NB4 (cell line): Measurements from ENCODE around the gene TRAPPC10.

Experiments used
- DNase-seq: peaks from one replicate; pipeline ENCODE4 v3.0.0; 2010; ENCODE audit warnings: low read depth
- H3K4me3 ChIP-seq: one replicate; pipeline ENCODE4 v1.5.1; 2011; ENCODE audit warnings: mild to moderate bottlenecking, low read depth, low read length, moderate library complexity
- CTCF ChIP-seq: IDR thresholded peaks from one replicate; pipeline ENCODE4 v1.5.1; 2012; ENCODE audit warnings: low read depth, low read length
- MYC ChIP-seq: IDR thresholded peaks from 2 replicates; pipeline ENCODE4 v1.6.1; 2011; ENCODE audit warnings: low read depth, low read length
- POLR2A ChIP-seq: IDR thresholded peaks from 2 replicates; pipeline ENCODE4 v1.6.1; 2011; ENCODE audit warnings: mild to moderate bottlenecking; ENCODE audit not compliant: insufficient read length; ENCODE audit errors: extremely low read depth
- TF ChIP-seq, protein P1 (sequence below): IDR thresholded peaks from 2 replicates; pipeline ENCODE4 v1.6.1; 2011; ENCODE audit warnings: low read depth, low read length

TRAPPC10 gene

GRCh38 chr21:44039828-44040227, 27.7 kb downstream of the TRAPPC10 start:
- TF ChIP-seq CTCF (no peak), POLR2A (no peak), MYC (no peak)
- TF ChIP-seq, protein P1, sequence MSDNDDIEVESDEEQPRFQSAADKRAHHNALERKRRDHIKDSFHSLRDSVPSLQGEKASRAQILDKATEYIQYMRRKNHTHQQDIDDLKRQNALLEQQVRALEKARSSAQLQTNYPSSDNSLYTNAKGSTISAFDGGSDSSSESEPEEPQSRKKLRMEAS, result no peak
- no peak overlapping the region for H3K4me3 ChIP-seq
- DNase-seq, result no peak

DNA sequence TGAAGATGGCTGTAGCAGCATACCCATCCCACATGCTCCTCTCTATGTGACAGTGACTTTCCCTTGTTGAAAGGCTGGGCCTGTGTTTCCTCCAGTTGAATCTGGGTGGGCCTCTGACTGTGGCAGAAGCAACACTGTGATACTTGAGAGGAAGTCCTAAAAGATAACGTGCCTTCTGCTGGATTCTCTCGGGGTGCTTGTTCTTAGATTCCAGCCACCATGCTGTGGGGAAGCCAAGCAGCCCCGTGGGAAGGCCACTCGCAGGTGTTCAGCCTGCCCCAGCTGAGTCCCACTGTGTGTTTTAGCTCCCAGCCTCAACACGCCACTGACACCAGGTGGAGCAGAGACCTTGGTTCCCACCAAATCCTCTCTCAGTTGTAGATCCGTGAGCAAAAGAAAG, 31.5 kb downstream of the TRAPPC10 start:
- TF ChIP-seq, protein P1, result no peak
- no peak for TF ChIP-seq POLR2A
- TF ChIP-seq MYC, result no peak
- no peak for TF ChIP-seq CTCF
- no peak overlapping the region for H3K4me3 ChIP-seq
- no peak for DNase-seq

GRCh38 chr21:44046734-44047133, 34.6 kb downstream of the TRAPPC10 start:
- TF ChIP-seq, protein P1, result no peak
- TF ChIP-seq POLR2A (no peak), MYC (no peak), CTCF (no peak)
- DNase-seq, result no peak
- H3K4me3 ChIP-seq, result no peak overlapping the region

DNA sequence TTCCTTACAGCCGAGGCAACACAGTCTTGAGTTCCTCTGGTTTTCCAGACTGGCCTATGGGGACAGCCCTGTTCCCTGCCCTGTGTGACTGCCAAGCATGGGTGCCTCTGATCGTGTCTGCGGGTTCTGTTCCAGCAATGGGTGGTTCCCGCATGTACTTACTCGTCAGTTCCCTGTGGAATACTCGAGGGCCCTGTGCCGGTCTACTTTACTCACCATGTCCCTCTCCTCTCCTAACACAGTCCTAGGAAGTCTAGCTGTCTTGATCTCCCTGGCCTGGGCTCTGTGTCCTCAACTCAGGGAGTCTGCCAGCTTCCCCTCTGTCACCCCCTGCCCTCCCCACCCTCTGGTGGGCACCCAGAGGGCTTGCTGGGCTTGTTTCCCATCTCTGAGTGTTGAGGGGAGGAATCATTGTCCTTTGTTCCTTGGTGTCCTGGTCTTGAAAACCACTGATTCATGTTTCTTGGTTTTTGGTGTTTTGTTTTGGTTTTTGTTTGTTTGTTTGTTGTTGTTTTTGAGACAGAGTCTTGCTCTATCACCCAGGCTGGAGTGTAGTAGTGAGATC, 36.0 kb downstream of the TRAPPC10 start:
- no peak for DNase-seq
- H3K4me3 ChIP-seq, result no peak overlapping the region
- TF ChIP-seq, protein P1, result no peak
- TF ChIP-seq POLR2A (no peak), MYC (no peak), CTCF (no peak)

DNA sequence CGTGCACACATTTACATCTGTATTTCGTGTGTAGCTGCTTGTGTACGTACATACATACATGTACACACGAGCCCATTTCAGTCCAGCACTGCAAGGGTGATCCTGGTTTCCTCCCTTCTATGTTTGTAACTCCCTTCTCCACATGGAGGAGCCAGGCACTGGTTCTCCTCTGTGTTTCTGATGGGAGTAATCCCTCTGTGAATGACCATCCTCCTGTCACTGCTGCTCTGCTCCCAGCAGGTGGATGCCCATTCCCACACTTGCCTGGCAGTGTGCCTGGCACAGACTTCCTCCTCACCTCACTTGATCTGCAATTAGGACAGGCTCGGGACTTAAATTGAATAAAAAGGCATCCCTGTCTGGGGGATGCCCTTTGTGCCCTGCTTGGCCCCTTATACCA, 37.1 kb downstream of the TRAPPC10 start:
- DNase-seq, result no peak
- no peak overlapping the region for H3K4me3 ChIP-seq
- TF ChIP-seq MYC (no peak), CTCF (no peak), POLR2A (no peak)
- TF ChIP-seq, protein P1, result no peak

DNA sequence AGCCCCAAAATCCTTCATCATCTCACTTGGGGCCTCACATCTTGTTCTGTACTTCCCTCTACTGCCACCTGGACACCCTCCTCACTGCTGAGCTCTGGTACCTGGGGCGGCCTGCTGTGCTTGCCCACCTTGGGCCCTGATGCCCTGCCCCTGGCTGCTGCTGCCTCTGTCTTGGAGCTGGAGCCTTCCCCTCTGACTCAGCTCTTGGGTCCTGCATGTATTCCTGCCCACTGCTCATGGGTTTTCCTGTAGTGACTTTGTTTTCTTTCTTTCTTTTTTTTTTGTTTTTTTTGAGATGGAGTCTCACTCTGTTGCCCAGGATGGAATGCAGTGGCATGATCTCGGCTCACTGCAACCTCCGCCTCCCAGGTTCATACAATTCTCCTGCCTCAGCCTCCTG, 37.5 kb downstream of the TRAPPC10 start:
- TF ChIP-seq POLR2A, result no peak
- TF ChIP-seq, protein P1, result no peak
- no peak for TF ChIP-seq CTCF
- no peak for TF ChIP-seq MYC
- no peak for DNase-seq
- no peak overlapping the region for H3K4me3 ChIP-seq
